A549 treated with AZD9567 at 1 μM for 4 hours (cell line): ENCODE data around the gene SMIM26. TPM values are rescaled to one million over a fixed set of nuclear protein-coding genes. Genes with fewer than 3 reads are reported as not detected.

Experiments
- total RNA-seq: library from RNA; stranded (reverse); fragments of 200-300 nt; extraction: Qiagen RNA extraction; gene quantifications from 5 replicates; pipeline ENCODE4 v1.2.3, GENCODE V29; 2022; ENCODE audit not compliant: insufficient read depth

Gene SMIM26
- 119 to 136 TPM (median 125 TPM) in 5 replicates for total RNA-seq

GRCh38 chr20:18566892-18567738 is at the start of gene SMIM26:
SMIM26 (plus strand) TSS chr20:18567432; CDS start chr20:18567479, 47 bp downstream.

GRCh38 chr20:18587665-18588573 is 20.7 kb downstream of the SMIM26 start, which contains the start of gene DTD1:
DTD1 (plus strand) TSS chr20:18588054; CDS start chr20:18588073, 19 bp downstream.

Other genes with a start within 250 kb of the SMIM26 start
- gene DZANK1, start 100.4 kb upstream of the SMIM26 start, total RNA-seq: 2.8 to 6.3 TPM (median 3.1 TPM) in 5 replicates
- gene POLR3F, start 100.0 kb upstream of the SMIM26 start, total RNA-seq: 14.5 to 30.3 TPM (median 16.2 TPM) in 5 replicates
- gene RBBP9, start 70.2 kb upstream of the SMIM26 start, total RNA-seq: 11.5 to 14.5 TPM (median 13.4 TPM) in 5 replicates
- gene SEC23B, start 59.5 kb upstream of the SMIM26 start, total RNA-seq: 53.7 to 59.9 TPM (median 55.2 TPM) in 5 replicates
- gene DTD1, start 20.6 kb downstream of the SMIM26 start, total RNA-seq: 73.6 to 78.9 TPM (median 78.1 TPM) in 5 replicates
- gene SCP2D1, start 246.4 kb downstream of the SMIM26 start, total RNA-seq: not detected in 5 replicates